AG10803 (cell line): Measurements from ENCODE around the gene DAPK1.

Experiments used
- DNase-seq: peaks from one replicate; pipeline ENCODE4 v3.0.0; 2010; ENCODE audit warnings: low read depth
- H3K4me3 ChIP-seq: 2 replicates; pipeline ENCODE4 v1.5.1; 2011; ENCODE audit warnings: mild to moderate bottlenecking, low read length, control low read depth
- CTCF ChIP-seq: conservative IDR thresholded peaks from 2 replicates; pipeline ENCODE4 v1.5.1; 2011; ENCODE audit warnings: mild to moderate bottlenecking, low read length, control low read depth, inconsistent platforms

DAPK1 gene

GRCh38 chr9:87503430-87503829 lies 5.8 kb downstream of the DAPK1 start:
- TF ChIP-seq CTCF: no peak
- no peak overlapping the region for H3K4me3 ChIP-seq
- DNase-seq: no peak

GRCh38 chr9:87503927-87504326 lies 6.3 kb downstream of the DAPK1 start:
- DNase-seq: no peak
- TF ChIP-seq CTCF: no peak

GRCh38 chr9:87504938-87505337 lies 7.3 kb downstream of the DAPK1 start:
- TF ChIP-seq CTCF: no peak
- H3K4me3 ChIP-seq: no peak overlapping the region
- no peak for DNase-seq

More at GRCh38 chr9:87503927-87504326, 6.3 kb downstream of the DAPK1 start:
- no peak overlapping the region for H3K4me3 ChIP-seq

- no peak for TF ChIP-seq CTCF
- H3K4me3 ChIP-seq: no peak overlapping the region
Measured at GRCh38 chr9:87505869-87506678, 8.4 kb downstream of the DAPK1 start.

GRCh38 chr9:87507576-87507975 lies 9.9 kb downstream of the DAPK1 start:
- DNase-seq: no peak
- TF ChIP-seq CTCF: no peak
- H3K4me3 ChIP-seq: no peak overlapping the region

More at GRCh38 chr9:87505869-87506678, 8.4 kb downstream of the DAPK1 start:
- DNase-seq: no peak

GRCh38 chr9:87510252-87510683 lies 12.6 kb downstream of the DAPK1 start:
- no peak for TF ChIP-seq CTCF
- no peak overlapping the region for H3K4me3 ChIP-seq
- no peak for DNase-seq

GRCh38 chr9:87512311-87512710 lies 14.6 kb downstream of the DAPK1 start:
- no peak for DNase-seq
- TF ChIP-seq CTCF: no peak
- H3K4me3 ChIP-seq: no peak overlapping the region
